HFFc6 (cell line): ENCODE measurements around the gene ADAMTSL4. TPM values are rescaled to one million over a fixed set of nuclear protein-coding genes. Genes with fewer than 3 reads are reported as not detected.

Experiments used
- DNase-seq: peaks from one replicate; pipeline ENCODE4 v3.0.0-alpha.2; 2018
- H3K27ac Mint-ChIP-seq: 2 replicates; pipeline ENCODE4 v1.8.0; 2020; ENCODE audit warnings: mild to moderate bottlenecking, mixed read lengths
- H3K27me3 Mint-ChIP-seq: 2 replicates; pipeline ENCODE4 v1.8.0; 2021; ENCODE audit warnings: mild to moderate bottlenecking, moderate library complexity, mixed read lengths; ENCODE audit not compliant: insufficient read depth
- H3K36me3 Mint-ChIP-seq: 2 replicates; pipeline ENCODE4 v1.8.0; 2021; ENCODE audit warnings: low read depth, mixed read lengths
- H3K4me1 Mint-ChIP-seq: 2 replicates; pipeline ENCODE4 v1.8.0; 2020; ENCODE audit warnings: low read depth, mixed read lengths
- H3K4me3 Mint-ChIP-seq: 2 replicates; pipeline ENCODE4 v1.8.0; 2020; ENCODE audit warnings: mild to moderate bottlenecking, moderate library complexity, mixed read lengths
- H3K9me3 Mint-ChIP-seq: 2 replicates; pipeline ENCODE4 v1.8.0; 2020; ENCODE audit warnings: mild to moderate bottlenecking, mixed read lengths
- total RNA-seq, 6 experiments: library from RNA; stranded (reverse); fragmentation: NEBNext Ultra II Directional; extraction: Animal tissue kit (Norgen Biotek cat#: 25700); gene quantifications; 2 replicates in 1 of 6; 3 replicates in 5 of 6; pipeline ENCODE4 v1.2.3, GENCODE V29; 2021
- TF ChIP-seq, protein P1 (sequence below): fragments of 200-600 bp; sonication (generic); IDR thresholded peaks from 2 replicates; pipeline ENCODE4 v1.5.0; 2021; ENCODE audit warnings: antibody characterized with exemption, mild to moderate bottlenecking

Gene ADAMTSL4
- total RNA-seq, 6 experiments from 2014 or later: 33.7 to 61.2 (median 38.2) TPM

DNA sequence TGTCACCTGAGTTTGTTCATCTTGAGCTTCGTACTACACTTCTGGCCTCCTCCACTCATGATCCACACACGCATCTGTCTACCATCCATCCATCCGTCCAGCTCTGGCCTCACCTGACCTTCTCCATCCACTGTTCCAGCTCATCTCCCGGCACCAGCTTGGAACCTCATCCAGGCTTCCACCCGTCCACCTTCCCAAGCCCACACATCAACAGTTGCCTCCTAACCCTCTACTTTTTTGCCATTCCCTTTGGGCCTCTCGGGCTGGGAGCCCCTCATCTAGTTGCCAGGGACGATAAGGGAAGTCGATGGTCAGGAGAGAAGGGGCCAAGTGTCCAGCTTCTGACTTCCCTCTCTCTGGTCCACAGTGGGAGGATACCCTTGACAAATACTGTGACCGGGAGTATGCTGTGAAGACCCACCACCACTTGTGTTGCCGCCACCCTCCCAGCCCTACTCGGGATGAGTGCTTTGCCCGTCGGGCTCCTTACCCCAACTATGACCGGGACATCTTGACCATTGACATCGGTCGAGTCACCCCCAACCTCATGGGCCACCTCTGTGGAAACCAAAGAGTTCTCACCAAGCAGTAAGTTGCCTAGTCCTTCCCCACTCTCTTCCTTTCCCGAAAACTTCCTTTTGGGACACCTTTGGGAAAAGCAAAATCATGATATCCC, 37.1 kb upstream of the ADAMTSL4 start:
- no peak overlapping the region for H3K4me3 Mint-ChIP-seq
- no peak for DNase-seq
- H3K4me1 Mint-ChIP-seq: peaks cover 56% of the 10 kb centered on the region
- no peak overlapping the region for H3K27ac Mint-ChIP-seq
- H3K27me3 Mint-ChIP-seq: no peaks in the 10 kb centered on the region
- no peaks in the 10 kb centered on the region for H3K9me3 Mint-ChIP-seq
- TF ChIP-seq, protein P1, sequence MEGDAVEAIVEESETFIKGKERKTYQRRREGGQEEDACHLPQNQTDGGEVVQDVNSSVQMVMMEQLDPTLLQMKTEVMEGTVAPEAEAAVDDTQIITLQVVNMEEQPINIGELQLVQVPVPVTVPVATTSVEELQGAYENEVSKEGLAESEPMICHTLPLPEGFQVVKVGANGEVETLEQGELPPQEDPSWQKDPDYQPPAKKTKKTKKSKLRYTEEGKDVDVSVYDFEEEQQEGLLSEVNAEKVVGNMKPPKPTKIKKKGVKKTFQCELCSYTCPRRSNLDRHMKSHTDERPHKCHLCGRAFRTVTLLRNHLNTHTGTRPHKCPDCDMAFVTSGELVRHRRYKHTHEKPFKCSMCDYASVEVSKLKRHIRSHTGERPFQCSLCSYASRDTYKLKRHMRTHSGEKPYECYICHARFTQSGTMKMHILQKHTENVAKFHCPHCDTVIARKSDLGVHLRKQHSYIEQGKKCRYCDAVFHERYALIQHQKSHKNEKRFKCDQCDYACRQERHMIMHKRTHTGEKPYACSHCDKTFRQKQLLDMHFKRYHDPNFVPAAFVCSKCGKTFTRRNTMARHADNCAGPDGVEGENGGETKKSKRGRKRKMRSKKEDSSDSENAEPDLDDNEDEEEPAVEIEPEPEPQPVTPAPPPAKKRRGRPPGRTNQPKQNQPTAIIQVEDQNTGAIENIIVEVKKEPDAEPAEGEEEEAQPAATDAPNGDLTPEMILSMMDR: no peak
- H3K36me3 Mint-ChIP-seq: peaks cover 30% of the 10 kb centered on the region

DNA sequence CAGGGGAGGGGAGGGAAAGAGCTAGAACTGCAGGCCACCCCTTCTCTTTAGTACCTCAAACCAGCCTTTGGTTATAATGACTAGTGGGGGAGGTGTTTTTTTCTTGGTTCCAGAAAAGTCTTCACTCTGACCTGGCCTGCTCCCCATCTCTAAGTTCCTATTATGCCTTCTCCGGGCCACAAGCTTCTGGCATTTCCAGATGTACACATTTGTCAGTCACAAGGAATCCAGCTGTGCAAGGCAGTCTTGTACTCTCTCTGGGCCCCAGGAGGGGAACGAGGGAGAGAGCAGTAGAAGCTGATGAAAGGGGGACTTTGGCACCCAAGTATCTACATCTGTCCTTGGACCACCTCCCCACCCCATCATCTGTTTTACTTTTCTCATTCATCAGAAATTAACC, 36.4 kb upstream of the ADAMTSL4 start:
- DNase-seq: no peak
- Mint-ChIP-seq H3K9me3 (no peaks in the 10 kb centered on the region), H3K4me3 (no peak overlapping the region), H3K4me1 (peaks cover 51% of the 10 kb centered on the region), H3K27ac (no peak overlapping the region), H3K36me3 (peaks cover 27% of the 10 kb centered on the region), H3K27me3 (no peaks in the 10 kb centered on the region)
- TF ChIP-seq, protein P1: no peak

DNA sequence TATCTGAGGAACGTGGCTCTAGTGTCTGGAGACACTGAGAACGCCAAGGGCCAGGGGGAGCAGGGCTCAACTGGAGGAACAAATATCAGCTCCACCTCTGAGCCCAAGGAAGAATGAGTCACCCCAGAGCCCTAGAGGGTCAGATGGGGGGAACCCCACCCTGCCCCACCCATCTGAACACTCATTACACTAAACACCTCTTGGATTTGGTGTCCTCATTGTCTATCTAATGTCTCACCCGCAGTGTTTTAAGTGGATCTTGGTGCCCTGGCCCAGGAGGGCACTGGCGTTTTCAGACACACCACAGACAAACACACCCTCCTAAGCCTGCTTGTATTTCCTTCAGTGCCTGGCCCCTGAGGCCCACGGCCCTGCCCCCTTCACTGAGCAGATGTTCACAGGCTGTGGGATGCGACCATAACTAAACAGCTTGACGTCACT, 35.8 kb upstream of the ADAMTSL4 start:
- no peaks in the 10 kb centered on the region for H3K27me3 Mint-ChIP-seq
- H3K4me1 Mint-ChIP-seq: peaks cover 45% of the 10 kb centered on the region
- DNase-seq: no peak
- no peak overlapping the region for H3K4me3 Mint-ChIP-seq
- H3K36me3 Mint-ChIP-seq: peaks cover 27% of the 10 kb centered on the region
- H3K9me3 Mint-ChIP-seq: no peaks in the 10 kb centered on the region
- TF ChIP-seq, protein P1: no peak
- H3K27ac Mint-ChIP-seq: peak overlapping the region; percentile 57; the same call in 1 of the 2 replicates

DNA sequence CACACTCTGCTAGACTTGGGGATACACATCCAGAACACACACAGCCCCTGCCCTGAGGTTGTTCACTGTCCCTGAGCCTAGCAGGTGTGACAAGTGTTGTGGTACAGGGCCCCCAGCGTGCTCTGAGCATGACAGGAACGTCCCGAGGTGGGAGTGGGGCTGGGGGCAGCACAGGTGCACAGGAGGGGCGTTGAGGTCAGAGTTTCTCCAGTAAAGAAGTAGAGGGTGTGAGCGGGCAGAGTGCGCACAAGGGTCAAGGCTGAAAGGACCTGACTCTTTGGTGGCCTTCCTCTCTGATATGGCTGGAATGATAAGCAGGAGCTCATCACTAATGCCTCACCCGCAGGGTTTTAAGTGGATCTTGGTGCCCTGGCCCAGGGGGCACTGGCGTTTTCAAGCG, 34.9 kb upstream of the ADAMTSL4 start:
- peak overlapping the region; percentile 67; the same call in 1 of the 2 replicates for H3K27ac Mint-ChIP-seq

DNA sequence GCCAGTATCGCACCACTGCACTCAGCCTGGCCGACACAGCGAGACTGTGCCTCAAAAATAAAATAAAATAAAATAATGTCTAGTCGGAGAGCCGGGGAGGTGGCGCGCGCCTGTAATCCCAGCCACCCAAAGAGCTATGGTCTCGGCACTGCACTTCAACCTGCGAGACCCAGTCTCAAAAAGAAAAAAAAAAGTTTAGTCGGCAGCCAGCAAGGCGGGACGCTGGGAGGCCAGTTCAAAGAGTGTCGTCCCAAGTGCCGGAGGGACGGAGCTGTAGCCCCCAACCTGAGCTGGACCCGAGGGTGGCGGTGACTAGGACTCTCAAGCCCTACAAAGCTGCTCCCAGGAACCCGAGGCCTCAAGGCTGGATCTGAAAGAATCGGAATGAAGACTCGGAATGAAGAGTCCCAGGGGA, 34.3 kb upstream of the ADAMTSL4 start:
- peak overlapping the region; percentile 67 for H3K27ac Mint-ChIP-seq
- DNase-seq: no peak
- TF ChIP-seq, protein P1: no peak; the same call in 1 of the 2 replicates
- peaks cover 27% of the 10 kb centered on the region for H3K36me3 Mint-ChIP-seq
- H3K9me3 Mint-ChIP-seq: no peaks in the 10 kb centered on the region
- peak overlapping the region; percentile 89 for H3K4me3 Mint-ChIP-seq
- H3K27me3 Mint-ChIP-seq: peaks cover under 1% of the 10 kb centered on the region; the same call in 1 of the 2 replicates
- peaks cover 39% of the 10 kb centered on the region for H3K4me1 Mint-ChIP-seq

More for the DNA sequence above, 34.9 kb upstream of the ADAMTSL4 start:
- H3K36me3 Mint-ChIP-seq: peaks cover 27% of the 10 kb centered on the region
- H3K9me3 Mint-ChIP-seq: no peaks in the 10 kb centered on the region
- TF ChIP-seq, protein P1: no peak
- H3K4me3 Mint-ChIP-seq: peak overlapping the region; percentile 89; the same call in 1 of the 2 replicates
- no peak for DNase-seq
- H3K4me1 Mint-ChIP-seq: peaks cover 39% of the 10 kb centered on the region
- H3K27me3 Mint-ChIP-seq: no peaks in the 10 kb centered on the region
